NCI-H2196 treated with DMSO at 0.1 percent for 48 hours (cell line): ENCODE data around the gene PPP1R12C.

ENCODE experiments used
- DNase-seq: peaks from one replicate; lab custom pipeline; 2025; ENCODE audit not compliant: unreplicated experiment; lab: John Stamatoyannopoulos, UW

The PPP1R12C gene

GRCh38 chr19:55046975-55047622, 70.3 kb downstream of the PPP1R12C start:
- no peak for DNase-seq

DNA sequence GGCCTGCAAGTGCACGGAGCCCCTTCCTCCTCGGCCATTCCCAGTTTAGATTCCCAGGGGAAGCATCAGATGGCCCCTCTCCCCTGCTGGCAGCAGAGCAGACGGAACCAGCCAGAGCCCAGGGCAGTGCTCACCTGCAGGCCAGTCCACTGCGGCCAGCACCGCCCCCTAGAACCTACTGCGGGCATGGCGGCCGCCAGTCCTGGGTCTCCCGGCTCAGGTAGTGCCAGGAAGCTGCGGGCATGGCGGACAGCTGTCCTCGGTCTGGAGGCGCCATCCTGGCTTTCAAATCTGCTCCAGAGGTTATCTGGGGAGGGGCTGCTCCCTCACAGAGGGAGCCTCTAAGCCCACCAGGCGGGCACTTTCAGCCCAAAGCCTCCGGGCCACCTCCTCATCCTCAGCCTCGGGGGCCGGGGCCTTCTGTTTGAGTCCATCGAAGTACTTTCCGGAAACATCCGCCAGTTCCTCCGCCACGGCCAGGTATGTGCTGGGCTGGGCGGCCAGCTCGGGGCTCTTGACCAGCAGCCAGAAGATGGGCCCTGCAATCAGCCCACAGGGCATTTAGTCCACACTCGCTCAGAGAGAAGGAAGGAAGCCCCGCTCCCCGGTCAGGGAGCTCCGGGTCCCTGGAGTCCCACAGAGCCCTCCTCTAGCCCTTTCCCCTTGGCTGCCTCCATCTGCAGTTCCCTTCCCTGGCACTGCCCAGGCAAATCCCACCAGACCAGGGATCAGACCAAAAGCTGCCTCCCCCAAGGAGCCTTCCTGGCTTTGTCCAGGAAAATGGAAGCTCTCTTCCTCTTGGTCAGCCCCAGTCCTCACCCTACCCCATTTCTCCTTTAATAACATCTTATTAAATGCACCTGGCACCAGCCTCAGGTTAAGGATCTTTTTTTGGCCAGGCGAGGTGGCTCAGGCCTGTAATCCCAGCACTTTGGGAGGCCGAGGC, 72.4 kb downstream of the PPP1R12C start:
- DNase-seq: no peak

- no peak for DNase-seq
Observed at GRCh38 chr19:55044286-55044685, 73.2 kb downstream of the PPP1R12C start.

- no peak for DNase-seq
Observed at GRCh38 chr19:55042688-55043087, 74.7 kb downstream of the PPP1R12C start.

GRCh38 chr19:55042344-55042678, 75.1 kb downstream of the PPP1R12C start:
- DNase-seq: no peak

GRCh38 chr19:55041627-55042343, 75.7 kb downstream of the PPP1R12C start:
- DNase-seq: no peak

DNA sequence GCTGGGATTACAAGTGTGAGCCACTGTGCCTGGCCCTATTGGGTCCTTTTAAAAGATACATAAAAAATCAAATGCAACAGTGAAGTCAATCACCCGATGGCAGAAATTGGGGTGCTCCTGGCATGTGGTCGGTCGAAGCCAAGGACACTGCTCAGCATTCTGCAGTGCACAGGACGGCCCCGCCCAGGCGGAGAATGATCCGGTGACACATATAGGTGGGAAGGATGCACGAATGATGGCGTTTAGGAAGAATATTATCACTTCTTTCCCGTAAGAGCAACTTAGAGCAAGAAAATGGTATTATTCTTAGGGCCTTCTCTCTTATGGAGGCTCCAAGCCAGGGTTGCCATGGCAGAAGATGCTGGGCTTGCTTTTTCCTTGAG, 76.2 kb downstream of the PPP1R12C start:
- no peak for DNase-seq
